ENCODE measurements around the gene TREML4. TPM values are rescaled to one million over a fixed set of nuclear protein-coding genes. Genes with fewer than 3 reads are reported as not detected.

Gene TREML4
- total RNA-seq (2021; ENCODE audit: unreplicated experiment) (not detected), Bru-seq, nascent RNA (not detected), BruChase-seq, experiment 1, labeled RNA remaining after a 6-hour chase (not detected), BruChase-seq, experiment 2, labeled RNA remaining after a 2-hour chase (not detected)
- polyA plus RNA-seq (2012), result not detected in 2 replicates
- long read RNA-seq, result 0 reads

- no peaks in the 10 kb centered on the region for H4K20me1 ChIP-seq (ENCODE audit: insufficient read depth)
- no peak within 1 kb of the TSS for H3K4me2 ChIP-seq (ENCODE audit: low read length)
- ATAC-seq, result no peak
Measured at GRCh38 chr6:41228096-41228495, at the start of gene TREML4. Gene TREML4, plus strand, starts transcription at chr6:41228349. Its CDS starts 79 bp downstream, at chr6:41228428.

More at GRCh38 chr6:41228096-41228495, at the start of gene TREML4:
- intact Hi-C loops (cut with micrococcal nuclease), result no loop called here
- Histone ChIP-seq H3K4me1 (ENCODE audit: control insufficient read depth in 1 of 2, insufficient read depth in 2 of 2, low read length in 2 of 2) (no peaks in the 10 kb centered on the region), H3K79me2 (ENCODE audit: insufficient read depth, low read length) (no peaks in the 10 kb centered on the region), H3K27me3 (ENCODE audit: insufficient read depth, low read length) (peaks cover 47% of the 10 kb centered on the region), H3K27ac (ENCODE audit: low read depth, low read length) (no peak within 1 kb of the TSS), H3K9me2 (ENCODE audit: insufficient read depth) (no peaks in the 10 kb centered on the region), H3K9me3 (ENCODE audit: control insufficient read depth in 1 of 2, insufficient read depth in 1 of 2, low read depth in 1 of 2, low read length in 2 of 2) (no peaks in the 10 kb centered on the region), H3K36me3 (ENCODE audit: control insufficient read depth in 1 of 2, insufficient read depth in 2 of 2, low read length in 2 of 2) (no peaks in the 10 kb centered on the region), H3K4me3 (replicated peaks in 1 of 2; ENCODE audit: low read depth in 1 of 2, low read length in 2 of 2) (no peak within 1 kb of the TSS), H3K9ac (ENCODE audit: low read length) (no peak within 1 kb of the TSS), H2AFZ (ENCODE audit: low read depth, low read length, poor library complexity, severe bottlenecking) (no peak within 1 kb of the TSS)
- DNase-seq (ENCODE audit: low read depth, low spot score), result no peak
- no TSS peak for BruUV-seq (replicated peaks)
- CTCF ChIA-PET, result no interaction called here
- RAD21 ChIA-PET (ENCODE audit: low non-redundant PET in 1 of 2, low total read pairs in 2 of 2, uncharacterized antibody in 2 of 2, unreplicated experiment in 2 of 2), result no interaction called here
- TF ChIP-seq YY1 (IDR thresholded peaks at IDR 0.05; ENCODE audit: extremely low read depth, insufficient replicate concordance, low read depth, low read length), result no peak
- TF ChIP-seq EZH2 (IDR thresholded peaks at IDR 0.05), result no peak
- no peak for TF ChIP-seq JUND (IDR thresholded peaks at IDR 0.05)
- TF ChIP-seq EZH2phosphoT487 (IDR thresholded peaks at IDR 0.05; ENCODE audit: borderline replicate concordance), result no peak
- TF ChIP-seq CBX3 (IDR thresholded peaks at IDR 0.05; ENCODE audit: low read depth), result no peak
- TF ChIP-seq SP1 (IDR thresholded peaks at IDR 0.05; ENCODE audit: low read depth), result no peak
- TF ChIP-seq SRF (IDR thresholded peaks at IDR 0.05; ENCODE audit: low read depth), result no peak
- TF ChIP-seq TCF7L2 (IDR thresholded peaks at IDR 0.05; ENCODE audit: borderline replicate concordance, extremely low read depth, insufficient read depth, insufficient read length), result no peak
- no peak for TF ChIP-seq RAD21 (IDR thresholded peaks at IDR 0.05; ENCODE audit: low read depth)
- no peak for TF ChIP-seq CTCF (IDR thresholded peaks at IDR 0.05 in 2 of 3, conservative IDR thresholded peaks at IDR 0.05 in 1 of 3; ENCODE audit: borderline replicate concordance in 1 of 3, insufficient read depth in 1 of 3, low read depth in 2 of 3, low read length in 2 of 3)
- no peak for TF ChIP-seq SIN3A (IDR thresholded peaks at IDR 0.05; ENCODE audit: low read depth)
- TF ChIP-seq ZFX (IDR thresholded peaks at IDR 0.05), result no peak
- POLR2A ChIA-PET, result no interaction called here
